HL-60 (cell line): ENCODE results near the gene GNG7.
"Not testable (repeated sequence)": the region's sequence is repeated elsewhere in the genome, so short reads cannot be mapped to it uniquely, and the experiment has no call there.

Source experiments
- CTCF ChIP-seq: IDR thresholded peaks from one replicate; pipeline ENCODE4 v1.5.1; 2011; ENCODE audit warnings: low read length, control low read depth, inconsistent platforms; ENCODE audit not compliant: insufficient read depth
- GABPA ChIP-seq: IDR thresholded peaks from 2 replicates; pipeline ENCODE4 v1.6.1; 2012; ENCODE audit warnings: low read depth
- POLR2AphosphoS5 ChIP-seq: IDR thresholded peaks from 2 replicates; pipeline ENCODE4 v1.6.1; 2012; ENCODE audit warnings: low read depth

GRCh38 chr19:2537584-2537983, 164.9 kb downstream of the GNG7 start:
- TF ChIP-seq CTCF, POLR2AphosphoS5, GABPA: not testable (repeated sequence)
